SK-N-SH (cell line): ENCODE data around the gene ZNF584.

Experiments used
- CHD2 ChIP-seq: fragments of 150-350 bp; IDR thresholded peaks from 2 replicates; pipeline ENCODE4 v1.6.1; 2018; ENCODE audit warnings: low read length; ENCODE audit not compliant: partially characterized antibody
- CTCF ChIP-seq: fragments of 200-600 bp; sonication (generic); IDR thresholded peaks from 2 replicates; pipeline ENCODE4 v1.6.1; 2017; ENCODE audit warnings: antibody characterized with exemption, mild to moderate bottlenecking, moderate library complexity
- EP300 ChIP-seq, 2 experiments: IDR thresholded peaks; 2 replicates each; pipeline versions ENCODE4 v1.4.0 to v1.6.1; 2012; ENCODE audit warnings: borderline replicate concordance in 1 of 2, low read depth in 1 of 2, low read length in 1 of 2
- IRF3 ChIP-seq: fragments of 150-350 bp; IDR thresholded peaks from 2 replicates; pipeline ENCODE4 v1.6.1; 2016; ENCODE audit warnings: mild to moderate bottlenecking, low read depth, low read length
- JUND ChIP-seq: IDR thresholded peaks from 2 replicates; pipeline ENCODE4 v1.4.0; 2012
- NFIC ChIP-seq: IDR thresholded peaks from 2 replicates; pipeline ENCODE4 v1.4.0; 2012; ENCODE audit warnings: borderline replicate concordance
- POLR2AphosphoS5 ChIP-seq: IDR thresholded peaks from 2 replicates; pipeline ENCODE4 v1.6.1; 2012; ENCODE audit warnings: low read depth, low read length
- RCOR1 ChIP-seq: fragments of 150-350 bp; IDR thresholded peaks from 2 replicates; pipeline ENCODE4 v1.6.1; 2017; ENCODE audit warnings: antibody characterized with exemption, low read length
- REST ChIP-seq: IDR thresholded peaks from 2 replicates; pipeline ENCODE4 v1.6.1; 2012; ENCODE audit warnings: mild to moderate bottlenecking, low read depth, low read length, moderate library complexity
- RFX5 ChIP-seq: IDR thresholded peaks from 2 replicates; pipeline ENCODE4 v1.6.1; 2012; ENCODE audit warnings: mild to moderate bottlenecking, improper control_type of control experiment, low read length
- SMC3 ChIP-seq: IDR thresholded peaks from 2 replicates; pipeline ENCODE4 v1.6.1; 2012; ENCODE audit warnings: low read depth, low read length, improper control_type of control experiment
- TAF1 ChIP-seq: IDR thresholded peaks from 2 replicates; pipeline ENCODE4 v1.6.1; 2012; ENCODE audit warnings: low read depth, mild to moderate bottlenecking, low read length, moderate library complexity, borderline replicate concordance
- TCF12 ChIP-seq: IDR thresholded peaks from 2 replicates; pipeline ENCODE4 v1.4.0; 2012

- TF ChIP-seq CTCF (no peak), EP300 (IDR thresholded peaks at IDR 0.05; ENCODE audit: borderline replicate concordance in 1 of 2, low read depth in 1 of 2, low read length in 1 of 2) (no peak), POLR2AphosphoS5 (no peak), JUND (no peak), RFX5 (no peak), IRF3 (no peak), SMC3 (no peak), NFIC (no peak), TAF1 (no peak), TCF12 (no peak), REST (no peak), CHD2 (no peak), RCOR1 (no peak)
Measured at GRCh38 chr19:58395979-58396627, 12.3 kb upstream of the ZNF584 start.
